NT2/D1 (cell line): ENCODE data around the gene NPTXR.

Experiments
- DNase-seq: peaks from one replicate; pipeline ENCODE4 v3.0.0-alpha.2; 2011; ENCODE audit warnings: low read depth, low spot score
- H3K27me3 ChIP-seq: 2 replicates; pipeline ENCODE4 v1.6.0; 2011; ENCODE audit warnings: mild to moderate bottlenecking; ENCODE audit not compliant: insufficient read length, insufficient read depth
- H3K36me3 ChIP-seq: 2 replicates; pipeline ENCODE4 v1.6.1; 2011; ENCODE audit warnings: mild to moderate bottlenecking, low read length, mixed read lengths; ENCODE audit not compliant: insufficient read depth, insufficient read length
- H3K4me1 ChIP-seq: 2 replicates; pipeline ENCODE4 v1.5.1; 2011; ENCODE audit not compliant: insufficient read depth, insufficient read length
- H3K4me3 ChIP-seq: 2 replicates; pipeline ENCODE4 v1.5.1; 2011; ENCODE audit warnings: low read depth; ENCODE audit not compliant: insufficient read length
- H3K9ac ChIP-seq: 2 replicates; pipeline ENCODE4 v1.6.0; 2011; ENCODE audit warnings: low read depth; ENCODE audit not compliant: insufficient read length
- H3K9me3 ChIP-seq: 2 replicates; pipeline ENCODE4 v1.5.1; 2011; ENCODE audit warnings: mild to moderate bottlenecking, low read length; ENCODE audit not compliant: insufficient read depth
- SUZ12 ChIP-seq: IDR thresholded peaks from 2 replicates; pipeline ENCODE4 v1.6.1; 2011; ENCODE audit not compliant: insufficient read length, insufficient read depth; ENCODE audit errors: extremely low read depth
- YY1 ChIP-seq: IDR thresholded peaks from 2 replicates; pipeline ENCODE4 v1.6.1; 2011; ENCODE audit not compliant: insufficient read length, insufficient read depth
- ZNF274 ChIP-seq: IDR thresholded peaks from 2 replicates; pipeline ENCODE4 v1.6.1; 2011; ENCODE audit warnings: mild to moderate bottlenecking, low read depth, low read length

NPTXR gene

DNA sequence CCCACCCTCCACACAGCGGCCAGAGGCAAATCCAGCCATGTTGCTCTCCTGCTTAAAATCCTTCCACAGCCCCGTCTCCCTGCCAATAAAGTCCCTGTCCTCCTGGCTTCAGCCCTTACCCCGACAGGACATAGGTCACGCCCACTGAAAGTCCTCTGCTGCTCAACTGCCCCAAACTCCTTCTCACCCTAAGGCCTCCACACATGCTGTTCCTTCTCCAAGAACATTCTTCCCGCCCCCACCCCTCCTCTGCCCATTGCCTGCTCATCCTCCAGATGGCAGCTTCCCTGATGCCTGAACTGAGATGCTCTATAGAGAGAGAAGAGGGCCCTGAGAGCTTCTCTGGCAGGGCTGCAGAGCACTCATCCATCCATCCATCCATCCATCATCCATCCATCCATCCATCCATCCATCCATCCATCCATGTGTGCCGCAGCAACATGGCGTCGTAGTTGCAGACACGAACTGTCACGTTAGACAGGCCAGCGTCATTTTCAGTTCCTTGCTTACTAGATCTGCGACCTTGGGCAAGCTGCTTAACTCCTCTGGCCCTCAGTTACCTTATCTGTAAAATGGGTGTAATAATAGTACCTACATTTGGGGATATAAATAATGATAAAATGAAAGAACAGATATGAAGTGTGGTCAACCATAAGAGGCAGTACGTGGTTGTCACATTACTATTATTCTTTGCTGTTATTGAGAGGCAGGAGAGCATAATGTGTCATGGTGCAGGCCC is 9.4 kb downstream of the NPTXR start:
- no peak for TF ChIP-seq YY1
- no peak for TF ChIP-seq ZNF274
- TF ChIP-seq SUZ12: no peak

DNA sequence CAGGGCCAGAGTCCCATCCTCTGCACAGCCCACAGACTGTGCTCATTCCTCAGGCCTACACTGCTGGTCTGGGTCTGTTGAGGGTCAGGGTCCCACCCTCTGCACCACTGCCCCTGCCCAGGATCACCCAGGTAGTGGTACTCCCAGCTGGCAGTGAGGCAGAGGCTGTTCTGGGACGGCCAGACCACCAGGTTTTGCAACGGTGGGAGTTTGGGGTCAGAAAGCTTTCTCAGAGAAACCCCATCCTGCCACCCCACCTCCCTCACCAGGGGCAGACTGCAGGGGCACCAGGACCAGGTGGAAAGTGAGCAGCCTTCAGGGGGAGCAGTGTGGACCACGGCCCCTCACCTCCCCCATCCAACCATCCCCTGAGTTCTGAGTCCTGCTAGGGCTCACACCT is 10.8 kb downstream of the NPTXR start:
- Histone ChIP-seq H3K36me3 (no peaks in the 10 kb centered on the region), H3K4me1 (peaks cover 13% of the 10 kb centered on the region), H3K9me3 (peaks cover 15% of the 10 kb centered on the region; the same call in 1 of the 2 replicates), H3K4me3 (no peak overlapping the region), H3K9ac (no peak overlapping the region), H3K27me3 (no peaks in the 10 kb centered on the region)
- TF ChIP-seq YY1 (no peak), SUZ12 (no peak), ZNF274 (no peak)
- DNase-seq: no peak

More for the DNA sequence above, 9.4 kb downstream of the NPTXR start:
- Histone ChIP-seq H3K4me3 (no peak overlapping the region), H3K9ac (no peak overlapping the region), H3K4me1 (peaks cover 13% of the 10 kb centered on the region), H3K9me3 (peaks cover 10% of the 10 kb centered on the region; the same call in 1 of the 2 replicates), H3K27me3 (no peaks in the 10 kb centered on the region), H3K36me3 (no peaks in the 10 kb centered on the region)
- no peak for DNase-seq

DNA sequence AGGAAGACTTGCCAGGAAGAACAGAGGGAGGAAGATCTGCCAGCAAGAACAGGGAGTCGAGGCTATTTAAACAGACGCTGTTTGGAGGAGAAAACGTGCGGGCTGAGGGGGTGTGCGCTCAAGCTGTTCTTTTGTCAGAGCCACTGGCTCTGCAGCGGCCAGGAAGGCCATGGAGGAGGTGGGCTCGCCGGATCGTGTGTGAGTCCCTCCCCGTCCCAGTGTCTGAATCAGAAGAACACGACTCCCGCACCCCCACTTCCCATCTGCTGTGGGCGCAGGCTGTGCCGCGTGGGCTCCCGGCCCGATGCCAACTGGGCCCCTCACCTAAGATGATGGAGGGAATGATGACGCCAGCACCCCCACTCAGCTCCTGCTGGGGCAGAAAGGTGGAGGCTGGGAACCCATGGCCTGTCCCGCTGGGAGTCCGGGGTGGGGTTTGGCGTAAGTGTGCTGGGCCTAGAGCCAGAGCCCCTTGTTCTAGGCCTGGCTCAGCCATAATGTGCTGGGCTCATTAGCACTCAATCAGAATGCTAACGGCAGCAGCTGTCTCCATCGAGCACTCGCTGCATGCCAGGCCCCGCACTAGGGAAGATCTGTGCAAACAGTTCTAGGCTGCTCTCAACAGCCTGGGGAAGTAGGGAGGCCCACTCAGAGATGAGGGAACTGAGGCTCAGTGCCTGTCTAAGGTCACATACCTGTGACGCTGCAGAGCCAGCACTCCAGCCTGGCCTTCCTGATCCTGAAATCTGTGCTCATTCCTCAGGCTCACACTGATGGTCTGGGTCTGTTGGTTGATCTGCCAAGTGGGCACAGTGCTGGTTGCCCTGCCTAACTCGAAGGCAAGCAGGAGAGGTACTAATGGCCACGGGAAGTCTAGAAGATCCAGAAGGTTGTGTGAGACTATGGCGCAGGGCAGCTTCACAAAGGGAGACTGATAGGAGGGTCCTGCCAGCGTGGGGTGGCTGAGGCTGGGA is 11.5 kb downstream of the NPTXR start:
- H3K36me3 ChIP-seq: peaks cover 7% of the 10 kb centered on the region
- H3K4me1 ChIP-seq: peaks cover 12% of the 10 kb centered on the region
- no peak overlapping the region for H3K9ac ChIP-seq
- TF ChIP-seq SUZ12 (no peak), YY1 (no peak), ZNF274 (no peak)
- H3K9me3 ChIP-seq: peaks cover 15% of the 10 kb centered on the region; the same call in 1 of the 2 replicates
- H3K4me3 ChIP-seq: no peak overlapping the region
- no peak for DNase-seq
- no peaks in the 10 kb centered on the region for H3K27me3 ChIP-seq

DNA sequence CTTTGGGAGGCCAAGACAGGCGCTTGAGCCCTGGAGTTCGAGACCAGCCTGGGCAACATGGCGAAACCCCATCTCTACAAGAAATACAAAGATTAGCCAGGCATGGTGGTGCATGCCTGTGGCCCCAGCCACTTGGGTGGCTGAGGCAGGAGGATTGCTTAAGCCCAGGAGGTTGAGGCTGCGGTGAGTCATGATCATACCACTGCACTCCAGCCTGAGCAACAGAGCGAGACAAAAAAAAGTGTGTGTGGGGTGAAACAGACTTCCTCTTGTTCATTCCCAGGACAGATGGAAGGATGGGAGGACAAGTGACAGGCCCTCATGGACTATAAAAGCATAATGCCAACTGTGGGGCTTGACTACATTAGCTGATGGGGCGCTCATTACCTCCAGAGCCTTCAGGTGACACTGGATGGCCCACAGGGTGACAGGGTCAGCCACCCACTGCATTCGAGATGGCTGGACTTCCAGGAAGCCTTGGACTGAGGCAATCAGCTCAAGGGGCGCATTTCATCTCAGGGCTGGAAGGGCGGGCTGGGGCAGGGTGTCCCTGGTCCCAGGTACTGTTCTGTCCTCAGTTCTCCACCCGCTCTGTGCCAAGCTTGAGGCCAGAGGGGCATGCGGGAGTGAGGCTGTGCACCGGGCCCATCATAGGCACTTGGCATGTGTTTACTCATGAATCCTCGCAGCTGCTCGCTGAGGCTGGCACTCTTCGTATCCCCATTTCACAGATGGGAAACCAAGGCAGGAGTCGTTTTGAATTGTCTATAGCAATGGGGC is 12.5 kb downstream of the NPTXR start:
- peaks cover 7% of the 10 kb centered on the region for H3K36me3 ChIP-seq
- peaks cover 9% of the 10 kb centered on the region for H3K4me1 ChIP-seq
- no peak overlapping the region for H3K4me3 ChIP-seq
- peaks cover 15% of the 10 kb centered on the region; the same call in 1 of the 2 replicates for H3K9me3 ChIP-seq
- no peak overlapping the region for H3K9ac ChIP-seq
- no peaks in the 10 kb centered on the region for H3K27me3 ChIP-seq
- no peak for DNase-seq
- no peak for TF ChIP-seq YY1
- no peak for TF ChIP-seq ZNF274
- no peak for TF ChIP-seq SUZ12

- no peak for DNase-seq
- TF ChIP-seq YY1: no peak
- H3K27me3 ChIP-seq: no peaks in the 10 kb centered on the region
Measured at GRCh38 chr22:38830845-38831108, 13.1 kb downstream of the NPTXR start.

DNA sequence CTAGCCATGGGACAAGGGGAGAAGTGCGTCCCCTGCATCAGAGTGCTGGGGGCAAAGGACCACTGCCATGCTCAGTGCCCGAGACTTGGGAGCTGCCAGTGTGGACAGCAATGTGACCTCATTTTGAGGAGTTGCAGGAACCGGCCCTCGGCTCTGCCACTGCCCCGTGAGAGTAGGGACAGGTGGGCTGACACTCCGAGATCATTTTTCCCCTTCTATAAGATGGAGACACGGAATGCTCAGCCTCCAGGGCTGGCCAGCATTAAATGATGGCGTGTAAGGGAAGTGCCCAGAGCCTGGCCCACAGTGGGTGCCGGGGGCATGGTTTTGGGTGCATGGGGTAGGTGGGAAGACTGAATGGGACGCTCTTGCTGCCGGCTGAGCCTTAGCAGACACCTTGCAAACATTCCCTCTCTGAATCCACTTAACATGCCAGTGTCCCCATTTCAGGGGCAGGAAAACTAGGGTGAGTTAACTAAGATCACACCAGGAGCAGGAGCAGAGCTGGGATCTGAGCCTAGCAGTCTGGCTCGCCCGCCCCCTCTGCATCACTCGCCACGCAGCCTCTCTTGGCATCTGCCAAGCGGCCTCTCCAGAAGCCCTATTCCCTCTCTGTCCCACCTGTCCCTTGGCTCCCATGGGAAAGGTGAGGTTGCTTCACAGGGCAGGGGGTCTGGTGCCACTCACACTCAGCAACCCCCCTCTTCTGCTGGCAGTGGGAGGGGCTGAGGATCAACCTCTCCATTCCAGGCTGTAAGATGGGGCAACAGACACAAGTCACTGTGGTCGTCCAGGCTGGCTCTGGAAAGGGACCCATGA is 13.6 kb downstream of the NPTXR start:
- no peaks in the 10 kb centered on the region for H3K27me3 ChIP-seq
- DNase-seq: no peak
- peaks cover 7% of the 10 kb centered on the region for H3K36me3 ChIP-seq
- H3K9ac ChIP-seq: no peak overlapping the region
- H3K4me1 ChIP-seq: peaks cover 3% of the 10 kb centered on the region
- peaks cover 15% of the 10 kb centered on the region; the same call in 1 of the 2 replicates for H3K9me3 ChIP-seq
- TF ChIP-seq SUZ12 (no peak), ZNF274 (no peak), YY1 (no peak)
- H3K4me3 ChIP-seq: no peak overlapping the region

More at GRCh38 chr22:38830845-38831108, 13.1 kb downstream of the NPTXR start:
- Histone ChIP-seq H3K4me3 (no peak overlapping the region), H3K36me3 (peaks cover 7% of the 10 kb centered on the region), H3K9me3 (peaks cover 15% of the 10 kb centered on the region; the same call in 1 of the 2 replicates), H3K9ac (no peak overlapping the region), H3K4me1 (peaks cover 9% of the 10 kb centered on the region)
